HG02610 (cell line): ENCODE measurements around the gene FAM32A.
"Not testable (repeated sequence)": the region's sequence is repeated elsewhere in the genome, so short reads cannot be mapped to it uniquely, and the experiment has no call there.

Experiments
- ATAC-seq: cut with Tn5 transposase; IDR thresholded peaks from one replicate; pipeline ENCODE4 v1.9.1; 2021; ENCODE audit warnings: mild to moderate bottlenecking, moderate library complexity; ENCODE audit not compliant: unreplicated experiment

Gene FAM32A

DNA sequence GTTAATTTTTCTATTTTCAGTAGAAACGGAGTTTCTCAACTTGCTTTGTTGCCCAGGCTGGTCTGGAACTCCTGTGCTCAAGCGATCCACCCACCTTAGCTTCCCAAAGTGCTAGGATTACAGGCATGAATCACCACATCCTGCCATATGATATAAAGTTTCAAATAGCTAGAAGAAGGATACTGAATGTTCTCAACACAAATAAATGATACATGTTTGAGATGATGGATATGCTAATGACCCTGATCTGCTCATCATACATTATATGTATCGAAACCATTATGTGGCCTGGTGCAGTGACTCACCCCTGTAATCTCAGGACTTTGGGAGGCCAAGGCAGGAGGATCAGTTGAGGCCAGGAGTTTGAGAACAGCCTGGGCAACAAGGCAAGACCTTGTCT lies 23.4 kb upstream of the FAM32A start:
- ATAC-seq: no peak

- ATAC-seq: no peak
Observed at GRCh38 chr19:16164222-16164890, 20.9 kb upstream of the FAM32A start.

DNA sequence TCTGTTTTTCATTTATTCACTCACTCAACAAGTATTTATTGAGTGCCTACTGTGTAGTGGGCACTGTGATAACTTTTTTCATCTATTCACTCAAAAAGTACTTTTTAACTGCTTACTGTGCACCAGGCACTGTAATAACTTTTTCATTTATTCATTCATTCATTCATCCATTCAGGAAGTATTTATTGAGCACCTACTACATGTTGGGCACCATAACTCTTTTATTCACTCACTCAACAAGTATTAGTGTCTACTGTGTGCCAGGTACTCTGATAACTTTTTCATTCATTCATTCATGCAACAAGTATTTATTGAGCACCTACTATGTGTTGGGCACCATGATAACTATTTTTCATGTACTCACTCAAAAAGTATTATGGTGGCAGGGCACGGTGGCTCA lies 18.8 kb upstream of the FAM32A start:
- no peak for ATAC-seq

DNA sequence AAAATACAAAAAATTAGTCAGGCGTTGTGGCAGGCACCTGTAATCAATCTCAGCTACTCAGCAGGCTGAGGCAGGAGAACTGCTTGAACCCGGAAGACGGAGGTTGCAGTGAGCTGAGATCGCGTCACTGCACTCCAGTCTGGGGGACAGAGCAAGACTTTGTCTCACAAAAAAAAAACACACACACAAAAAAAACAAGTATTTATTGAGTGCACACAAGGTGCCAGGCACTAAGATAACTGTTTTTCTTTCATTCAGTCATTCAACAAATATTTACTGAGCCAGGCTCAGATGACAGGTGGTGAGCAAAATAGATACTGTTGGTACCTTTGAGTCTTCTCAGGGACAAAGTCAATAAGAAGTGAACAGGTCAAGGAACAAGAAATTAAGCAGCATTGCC lies 18.2 kb upstream of the FAM32A start:
- no peak for ATAC-seq

DNA sequence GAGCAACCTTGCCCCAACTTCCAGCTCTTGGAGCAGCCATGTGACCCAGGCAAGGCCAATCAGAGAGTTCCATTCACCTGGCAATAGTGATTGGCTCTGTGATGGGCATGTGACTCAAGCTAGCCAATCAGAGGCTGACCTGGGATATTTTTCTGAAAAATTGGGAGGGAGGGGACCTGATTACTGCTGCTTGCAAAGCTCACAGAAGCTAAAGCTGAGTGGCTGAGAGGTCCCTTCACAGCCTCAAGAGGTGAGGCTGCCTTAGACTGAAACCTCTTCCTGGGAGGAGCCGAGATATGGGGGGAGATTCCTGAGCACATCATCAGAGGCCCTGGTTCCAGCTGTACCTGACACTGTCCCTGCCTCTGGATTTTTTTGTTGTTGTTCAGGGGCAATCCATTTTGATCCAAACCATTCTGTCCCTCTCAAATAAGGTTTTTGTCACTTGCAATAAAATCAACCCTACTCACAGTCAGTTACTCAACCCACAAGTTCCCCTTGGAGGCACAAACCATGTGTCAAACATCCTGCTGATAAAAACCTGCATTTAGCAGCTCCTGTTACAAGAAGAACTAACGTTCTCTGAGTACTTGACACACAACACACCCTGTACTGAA lies 16.6 kb upstream of the FAM32A start:
- ATAC-seq: no peak

DNA sequence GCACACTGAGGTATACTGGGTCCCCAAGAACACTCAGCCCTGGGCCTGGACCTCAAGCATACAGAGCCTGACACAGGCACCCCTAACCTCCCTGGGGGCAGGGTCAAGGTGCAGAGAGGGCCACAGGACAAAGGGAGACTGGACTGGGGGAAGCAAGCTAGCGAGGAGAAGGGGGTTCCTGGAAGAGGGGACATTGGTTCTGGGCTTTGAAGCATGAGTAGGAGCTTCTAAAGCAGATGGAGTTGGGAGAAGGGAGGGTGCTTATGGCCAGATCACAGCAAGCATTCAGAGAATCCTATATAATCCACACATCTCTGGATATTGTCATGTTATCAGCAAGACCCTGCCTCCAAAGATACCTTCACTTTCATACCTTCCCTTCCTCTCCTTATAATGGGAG lies 15.1 kb upstream of the FAM32A start:
- no peak for ATAC-seq

DNA sequence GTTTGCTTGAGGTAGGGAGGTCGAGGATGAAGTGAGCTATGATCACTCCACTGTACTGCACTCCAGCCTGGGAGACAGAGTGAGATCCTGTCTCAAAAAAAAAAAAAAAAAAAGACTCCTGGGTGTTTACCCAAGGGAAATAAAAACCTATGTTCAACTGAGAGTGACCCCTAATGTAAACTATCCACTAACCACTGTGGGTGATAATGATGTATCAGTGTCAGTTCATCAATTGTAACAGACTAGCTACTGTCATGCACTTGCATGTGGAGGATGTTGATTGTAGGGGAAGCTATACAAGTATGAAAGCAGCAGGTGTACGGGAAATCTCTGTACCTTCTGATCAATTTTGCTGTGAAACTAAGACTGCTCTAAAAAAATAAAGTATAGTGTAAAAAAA lies 9.3 kb upstream of the FAM32A start:
- ATAC-seq: no peak

DNA sequence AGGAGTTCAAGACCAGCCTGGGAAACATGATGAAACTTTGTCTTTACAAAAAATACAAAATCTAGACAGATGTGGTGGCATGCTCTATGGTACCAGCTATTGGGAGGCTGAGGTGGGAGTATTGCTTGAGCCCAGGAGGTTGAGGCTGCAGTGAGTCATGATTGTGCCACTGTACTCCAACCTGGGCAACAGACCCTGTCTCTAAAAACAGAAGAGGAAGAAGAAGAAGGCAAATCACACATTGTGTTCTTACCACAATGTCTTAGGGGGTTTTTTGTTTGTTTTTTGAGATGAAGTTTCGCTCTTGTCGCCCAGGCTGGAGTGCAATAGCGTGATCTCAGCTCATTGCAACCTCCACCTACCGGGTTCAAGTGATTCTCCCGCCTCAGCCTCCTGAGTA lies 6.3 kb upstream of the FAM32A start:
- not testable (repeated sequence) for ATAC-seq

GRCh38 chr19:16180611-16181010 lies 4.6 kb upstream of the FAM32A start:
- no peak for ATAC-seq

DNA sequence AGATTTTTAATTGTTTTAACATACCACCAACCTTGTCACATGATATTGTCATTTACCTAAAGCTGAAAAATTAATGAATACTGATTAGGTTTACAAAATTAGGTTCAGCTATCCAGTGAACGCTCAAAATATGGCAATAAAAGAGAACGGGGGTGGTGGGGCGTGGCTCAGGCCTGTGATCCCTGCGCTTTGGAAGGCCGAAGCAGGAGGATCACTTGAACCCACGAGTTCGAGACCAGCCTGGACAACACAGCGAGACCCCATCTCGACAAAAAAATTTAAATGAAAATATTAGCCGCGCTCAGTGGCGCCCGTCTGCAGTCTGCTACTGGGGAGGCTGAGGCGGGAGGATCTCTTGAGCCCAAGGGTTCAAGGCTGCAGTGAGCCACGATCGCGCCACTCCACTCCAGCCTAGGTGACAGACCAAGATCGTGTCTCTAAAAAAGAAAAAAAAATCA lies 516 bp upstream of the FAM32A start:
- no peak for ATAC-seq

DNA sequence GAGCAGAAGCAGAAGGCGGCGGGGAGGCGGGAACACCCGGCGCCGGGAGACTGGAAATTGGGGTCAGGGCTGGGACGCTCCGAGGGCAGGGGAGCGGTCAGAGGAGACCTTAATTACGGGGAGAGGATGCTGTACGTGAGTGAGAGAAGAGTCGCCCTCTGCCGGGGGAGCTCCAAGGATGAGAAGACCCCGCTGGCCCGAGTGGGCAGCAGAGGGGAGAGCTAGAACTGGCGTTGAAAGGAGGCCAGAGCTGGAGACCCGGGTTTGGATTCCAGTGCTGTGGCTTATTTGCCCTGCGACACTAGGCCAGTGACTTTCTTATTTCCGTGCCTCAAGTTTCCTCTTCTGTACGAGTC lies 536 bp downstream of the FAM32A start:
- ATAC-seq: no peak

DNA sequence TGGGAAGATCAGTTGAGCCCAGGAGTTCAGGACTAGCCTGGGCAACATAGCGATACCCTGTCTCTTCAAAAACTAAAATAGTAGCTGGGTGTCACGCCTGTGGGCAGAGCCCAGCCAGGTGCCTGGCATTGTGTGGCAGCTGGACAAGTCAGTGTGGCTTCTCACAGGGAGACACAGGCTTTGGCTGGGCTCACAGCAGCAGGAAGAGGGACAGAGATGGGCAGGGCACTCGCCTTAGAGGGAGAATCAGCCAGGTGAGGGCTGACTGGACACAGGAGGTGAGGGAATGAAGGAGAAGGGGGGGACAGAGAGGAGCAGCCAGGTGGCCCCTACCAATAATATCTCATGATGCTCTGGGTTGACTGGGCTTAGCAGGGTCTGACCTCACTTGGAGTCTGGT lies 3.3 kb downstream of the FAM32A start:
- ATAC-seq: no peak

DNA sequence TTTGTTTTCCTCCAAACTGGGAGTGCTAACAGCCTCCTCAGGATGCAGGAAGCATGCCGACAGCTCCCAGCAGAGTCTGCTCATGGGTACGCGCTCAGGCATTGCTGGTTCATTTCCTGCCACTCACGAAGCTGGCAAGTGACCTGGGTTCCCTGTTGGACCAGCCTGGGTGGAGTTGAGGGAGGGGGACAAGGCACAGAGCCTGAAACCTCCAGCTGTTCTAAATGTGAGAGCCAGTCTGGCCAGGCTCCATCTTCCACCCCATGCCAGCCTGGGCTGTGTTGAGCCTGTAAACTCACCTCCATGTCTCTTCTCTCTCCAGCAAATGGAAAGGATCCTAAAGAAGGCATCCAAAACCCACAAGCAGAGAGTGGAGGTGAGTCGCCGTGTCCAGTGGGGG lies 5.0 kb downstream of the FAM32A start:
- no peak for ATAC-seq

DNA sequence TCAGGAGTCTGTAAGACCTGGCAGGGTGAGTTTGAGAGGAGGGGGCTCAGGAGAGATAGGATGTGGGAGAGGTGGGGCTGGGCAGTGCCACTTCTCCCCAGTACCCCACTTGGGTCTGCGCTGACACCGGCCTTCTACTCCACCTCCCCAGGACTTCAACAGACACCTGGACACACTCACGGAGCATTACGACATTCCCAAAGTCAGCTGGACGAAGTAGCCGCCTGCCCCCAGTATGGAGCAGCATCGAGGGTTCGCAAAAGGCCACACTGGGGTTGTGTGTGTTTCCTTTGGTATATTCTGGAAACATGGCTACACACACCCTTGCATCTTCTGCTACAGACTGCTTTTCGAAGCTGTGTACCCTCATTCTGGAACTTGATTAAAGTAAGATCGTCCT lies 5.5 kb downstream of the FAM32A start:
- no peak for ATAC-seq

DNA sequence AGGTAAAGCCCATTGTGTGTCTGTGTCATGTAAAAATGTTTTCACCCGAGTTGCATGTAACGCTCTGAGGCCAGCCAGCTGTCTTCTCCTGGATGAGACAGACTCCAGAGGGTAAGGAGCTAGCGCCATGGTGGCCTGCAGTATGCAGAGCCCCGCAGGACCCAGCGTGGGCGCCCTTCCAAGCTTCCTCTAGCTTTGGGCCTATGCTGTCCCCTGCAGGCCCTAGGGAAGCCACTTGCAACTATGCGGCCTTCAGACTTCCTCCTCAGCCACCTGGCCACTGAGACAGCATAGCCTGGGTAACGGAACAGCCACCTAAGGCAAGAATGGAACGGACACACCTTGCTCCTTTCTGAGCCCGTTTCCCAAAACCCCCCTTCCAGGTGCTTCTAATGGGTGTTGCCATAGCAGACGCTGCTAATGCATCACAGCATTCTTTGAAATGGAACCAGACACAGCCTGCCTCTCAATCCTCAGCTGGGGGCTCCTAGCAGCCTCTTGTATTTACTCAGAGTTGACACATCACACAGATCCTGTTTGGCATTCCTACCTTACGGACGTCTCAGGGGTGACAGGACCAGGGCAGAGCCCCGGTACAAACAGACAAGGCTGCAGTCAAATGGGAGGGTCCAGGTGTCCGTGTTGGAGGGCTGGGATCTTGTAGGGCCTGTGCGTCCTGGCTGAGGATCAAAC lies 6.2 kb downstream of the FAM32A start:
- no peak for ATAC-seq

GRCh38 chr19:16193466-16193865 lies 8.3 kb downstream of the FAM32A start:
- no peak for ATAC-seq

GRCh38 chr19:16197188-16197621 lies 12.0 kb downstream of the FAM32A start:
- ATAC-seq: no peak

- ATAC-seq: peak; percentile 85
Observed at GRCh38 chr19:16197622-16198369, 12.6 kb downstream of the FAM32A start, which contains the start of gene AP1M1. Gene AP1M1 (plus strand): TSS chr19:16197911. CDS start chr19:16198027, 116 bp downstream.

DNA sequence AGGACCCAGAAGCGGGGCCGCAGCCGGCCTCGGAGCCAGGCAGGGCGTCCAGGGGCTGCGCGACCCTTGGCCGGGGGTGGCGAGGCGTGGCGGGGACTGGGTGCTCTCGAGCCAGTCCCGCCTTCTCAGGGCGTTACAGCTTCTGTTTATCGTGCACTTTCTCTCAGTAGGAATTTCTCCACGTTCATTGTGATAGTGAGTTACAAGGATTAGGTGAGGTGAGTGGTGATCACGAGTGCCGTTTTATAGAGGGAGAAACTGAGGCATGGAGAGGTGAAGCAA lies 13.1 kb downstream of the FAM32A start:
- peak; percentile 3 for ATAC-seq

- ATAC-seq: no peak
Observed at GRCh38 chr19:16199275-16199932, 14.2 kb downstream of the FAM32A start.
